H9 (cell line): ENCODE results near the gene CHKB. TPM values are rescaled to one million over a fixed set of nuclear protein-coding genes. Genes with fewer than 3 reads are reported as not detected.
A peak's percentile ranks its signal among the peaks of the same experiment; 100 is the strongest.

Experiments
- DNase-seq: peaks from one replicate; pipeline ENCODE4 v3.0.0-alpha.2; 2017
- H2AFZ ChIP-seq: one replicate; pipeline ENCODE4 v1.6.1; 2013; ENCODE audit warnings: mild to moderate bottlenecking, low read length, control low read depth, moderate library complexity
- H2AK5ac ChIP-seq: 2 replicates; pipeline ENCODE4 v1.6.1; 2013; ENCODE audit warnings: low read length, control low read depth, mixed read lengths; ENCODE audit not compliant: insufficient read length
- H2BK120ac ChIP-seq: one replicate; pipeline ENCODE4 v1.6.1; 2013; ENCODE audit warnings: low read depth, mild to moderate bottlenecking, low read length, control low read depth, inconsistent platforms; ENCODE audit not compliant: poor library complexity, severe bottlenecking
- H2BK12ac ChIP-seq: 2 replicates; pipeline ENCODE4 v1.6.1; 2013; ENCODE audit warnings: low read length, control low read depth, mixed read lengths, low read depth; ENCODE audit not compliant: insufficient read length
- H2BK15ac ChIP-seq: 2 replicates; pipeline ENCODE4 v1.6.1; 2013; ENCODE audit warnings: low read depth, low read length, control low read depth
- H2BK20ac ChIP-seq: one replicate; pipeline ENCODE4 v1.6.1; 2013; ENCODE audit warnings: low read depth, mild to moderate bottlenecking, low read length, control low read depth, inconsistent platforms; ENCODE audit not compliant: poor library complexity, severe bottlenecking
- H2BK5ac ChIP-seq: 2 replicates; pipeline ENCODE4 v1.6.1; 2013; ENCODE audit warnings: low read length, control low read depth, mixed read lengths; ENCODE audit not compliant: insufficient read length
- H3K14ac ChIP-seq: 2 replicates; pipeline ENCODE4 v1.6.1; 2013; ENCODE audit warnings: low read length, control low read depth; ENCODE audit not compliant: insufficient read depth
- H3K18ac ChIP-seq: 2 replicates; pipeline ENCODE4 v1.6.1; 2013; ENCODE audit warnings: low read depth, mild to moderate bottlenecking, mixed read lengths, low read length, control low read depth; ENCODE audit not compliant: insufficient read length
- H3K23ac ChIP-seq: 2 replicates; pipeline ENCODE4 v1.6.1; 2013; ENCODE audit warnings: low read length, control low read depth, mixed read lengths, low read depth; ENCODE audit not compliant: insufficient read length
- H3K23me2 ChIP-seq: 2 replicates; pipeline ENCODE4 v1.6.1; 2013; ENCODE audit warnings: low read depth, mild to moderate bottlenecking, mixed read lengths, low read length, control low read depth; ENCODE audit not compliant: insufficient read length, poor library complexity, severe bottlenecking
- H3K27ac ChIP-seq: 2 replicates; pipeline ENCODE4 v1.5.1; 2013; ENCODE audit warnings: low read length, control low read depth, mixed read lengths, low read depth; ENCODE audit not compliant: insufficient read length
- H3K27me3 ChIP-seq: 2 replicates; pipeline ENCODE4 v1.6.1; 2013; ENCODE audit warnings: low read length, control low read depth, inconsistent platforms; ENCODE audit not compliant: insufficient read depth
- H3K4ac ChIP-seq: 2 replicates; pipeline ENCODE4 v1.6.1; 2013; ENCODE audit warnings: low read depth, mild to moderate bottlenecking, control low read depth, inconsistent platforms, low read length, moderate library complexity
- H3K4me1 ChIP-seq: 2 replicates; pipeline ENCODE4 v1.6.1; 2013; ENCODE audit warnings: low read length, control low read depth, inconsistent platforms; ENCODE audit not compliant: insufficient read depth
- H3K4me2 ChIP-seq: 2 replicates; pipeline ENCODE4 v1.6.1; 2013; ENCODE audit warnings: low read length, control low read depth, mixed read lengths; ENCODE audit not compliant: insufficient read length, insufficient read depth
- H3K56ac ChIP-seq: 2 replicates; pipeline ENCODE4 v1.6.1; 2013; ENCODE audit warnings: low read depth, mild to moderate bottlenecking, mixed read lengths, low read length, control low read depth; ENCODE audit not compliant: insufficient read length
- H3K79me1 ChIP-seq: 2 replicates; pipeline ENCODE4 v1.6.1; 2013; ENCODE audit warnings: low read depth, mild to moderate bottlenecking, moderate library complexity, low read length, control low read depth, inconsistent platforms; ENCODE audit not compliant: insufficient read depth, poor library complexity, severe bottlenecking
- H3K79me2 ChIP-seq: 2 replicates; pipeline ENCODE4 v1.6.1; 2013; ENCODE audit warnings: low read length, control low read depth, inconsistent platforms; ENCODE audit not compliant: insufficient read depth
- H3K9ac ChIP-seq: 2 replicates; pipeline ENCODE4 v1.6.1; 2013; ENCODE audit warnings: low read length, control low read depth, mixed read lengths; ENCODE audit not compliant: insufficient read length; ENCODE audit errors: extremely low read depth
- H3K9me3 ChIP-seq: one replicate; pipeline ENCODE4 v1.6.1; 2013; ENCODE audit warnings: low read depth, low read length, inconsistent platforms; ENCODE audit not compliant: control insufficient read depth
- H3T11ph ChIP-seq: one replicate; pipeline ENCODE4 v1.6.1; 2013; ENCODE audit warnings: mild to moderate bottlenecking, low read length, control low read depth, inconsistent platforms
- H4K20me1 ChIP-seq: one replicate; pipeline ENCODE4 v1.6.1; 2013; ENCODE audit not compliant: control insufficient read depth, insufficient read length, insufficient read depth
- H4K5ac ChIP-seq: 2 replicates; pipeline ENCODE4 v1.6.1; 2013; ENCODE audit warnings: low read depth, mild to moderate bottlenecking, mixed read lengths, low read length, control low read depth; ENCODE audit not compliant: insufficient read length
- H4K8ac ChIP-seq: replicated peaks from 2 replicates; pipeline ENCODE4 v1.6.1; 2013; ENCODE audit warnings: low read length, control low read depth, mixed read lengths, low read depth; ENCODE audit not compliant: insufficient read length
- H4K91ac ChIP-seq: 2 replicates; pipeline ENCODE4 v1.6.1; 2013; ENCODE audit warnings: low read depth, mild to moderate bottlenecking, moderate library complexity, mixed read lengths, low read length, control low read depth; ENCODE audit not compliant: insufficient read length
- H3K27ac Mint-ChIP-seq, 3 experiments: 2 replicates in 2 of 3; 3 replicates in 1 of 3; pipeline ENCODE4 v1.8.0; 2020 to 2021; ENCODE audit warnings: mixed read lengths in 3 of 3, mild to moderate bottlenecking in 1 of 3, moderate library complexity in 1 of 3
- H3K27me3 Mint-ChIP-seq: 2 replicates; pipeline ENCODE4 v1.8.0; 2021; ENCODE audit warnings: low read depth, mild to moderate bottlenecking, moderate library complexity, mixed read lengths
- H3K36me3 Mint-ChIP-seq, 3 experiments: 2 replicates in 2 of 3; 3 replicates in 1 of 3; pipeline ENCODE4 v1.8.0; 2020 to 2021; ENCODE audit warnings: low read depth in 3 of 3, mixed read lengths in 3 of 3; ENCODE audit not compliant: insufficient read depth in 1 of 3
- H3K4me1 Mint-ChIP-seq, 2 experiments: 2 replicates each; pipeline ENCODE4 v1.8.0; 2020; ENCODE audit warnings: mixed read lengths in 2 of 2
- H3K4me3 Mint-ChIP-seq, 2 experiments: 2 replicates in 1 of 2; 3 replicates in 1 of 2; pipeline ENCODE4 v1.8.0; 2020 to 2021; ENCODE audit warnings: mild to moderate bottlenecking in 2 of 2, mixed read lengths in 2 of 2, moderate library complexity in 1 of 2
- H3K9me3 Mint-ChIP-seq, 2 experiments: 2 replicates in 1 of 2; 3 replicates in 1 of 2; pipeline ENCODE4 v1.8.0; 2020; ENCODE audit warnings: mild to moderate bottlenecking in 2 of 2, mixed read lengths in 2 of 2, moderate library complexity in 1 of 2
- CTCF ChIP-seq: fragments of 200-600 bp; sonication (generic); conservative IDR thresholded peaks from 3 replicates; pipeline ENCODE4 v1.8.0; 2021; ENCODE audit warnings: antibody characterized with exemption, mild to moderate bottlenecking
- WGBS: extraction: QIAGEN DNeasy Blood & Tissue Kit; methylation state at CpG from one replicate; pipeline ENCODE4 v1.1.7; 2013; ENCODE audit warnings: missing lambda C conversion rate, low lambda C conversion rate, mixed read lengths; ENCODE audit not compliant: insufficient read length; ENCODE audit errors: extremely low coverage; 5-methylcytosine and 5-hydroxymethylcytosine counted together
- total RNA-seq: library from RNA; stranded (reverse); gene quantifications from 2 replicates; pipeline ENCODE4 v1.2.1, GENCODE V29; 2021

The CHKB gene
- total RNA-seq, 1 experiment from 2014 or later = 64.9 TPM

GRCh38 chr22:50600538-50600937 is 17.9 kb upstream of the CHKB start, which contains the start of gene MAPK8IP2:
MAPK8IP2 (plus strand) TSS chr22:50600793; CDS start chr22:50600819, 26 bp downstream.
- Histone ChIP-seq H4K8ac (no peak within 1 kb of the TSS), H3K18ac (no peak within 1 kb of the TSS), H2AK5ac (no peak within 1 kb of the TSS), H3T11ph (no peak within 1 kb of the TSS), H3K9me3 (no peaks in the 10 kb centered on the region), H4K91ac (no peak within 1 kb of the TSS), H3K79me1 (no peaks in the 10 kb centered on the region), H2AFZ (no peak within 1 kb of the TSS), H2BK15ac (no peak within 1 kb of the TSS), H3K23ac (no peak within 1 kb of the TSS), H2BK12ac (no peak within 1 kb of the TSS), H3K23me2 (peaks cover 3% of the 10 kb centered on the region), H3K27me3 (peaks cover 4% of the 10 kb centered on the region; the same call in 1 of the 2 replicates), H3K79me2 (no peaks in the 10 kb centered on the region), H3K4me2 (peak within 1 kb of the TSS; percentile 47), H3K56ac (no peak within 1 kb of the TSS), H2BK20ac (no peak within 1 kb of the TSS), H3K14ac (no peak within 1 kb of the TSS; the same call in 1 of the 2 replicates), H3K9ac (no peak within 1 kb of the TSS), H3K4me1 (no peaks in the 10 kb centered on the region; the same call in 1 of the 2 replicates), H2BK120ac (no peak within 1 kb of the TSS), H3K4ac (no peak within 1 kb of the TSS), H2BK5ac (no peak within 1 kb of the TSS), H3K27ac (no peak within 1 kb of the TSS), H4K5ac (no peak within 1 kb of the TSS), H4K20me1 (no peaks in the 10 kb centered on the region)
- H3K4me3 Mint-ChIP-seq = peak within 1 kb of the TSS; percentile 57 to 82
- H3K27ac Mint-ChIP-seq = no peak within 1 kb of the TSS; a peak in 1 of 7 replicates
- no peaks in the 10 kb centered on the region; a peak in 1 of 5 replicates for H3K9me3 Mint-ChIP-seq
- TF ChIP-seq CTCF = no peak
- no peak for DNase-seq
- H3K27me3 Mint-ChIP-seq = peaks cover 58% of the 10 kb centered on the region
- peaks cover 13 to 14% of the 10 kb centered on the region in 2 experiments for H3K4me1 Mint-ChIP-seq
- H3K36me3 Mint-ChIP-seq = no peaks in the 10 kb centered on the region
- WGBS = no CpG with 5 or more reads among the region's 61 CpGs
